GM12891 (cell line): Measurements from ENCODE around the gene MUC13.
"Not testable (repeated sequence)": the region's sequence is repeated elsewhere in the genome, so short reads cannot be mapped to it uniquely, and the experiment has no call there.

Experiments
- DNase-seq: peaks from one replicate; pipeline ENCODE4 v3.0.0; 2011; ENCODE audit warnings: low spot score; ENCODE audit not compliant: insufficient read length
- FAIRE-seq: peaks from 2 replicates; lab custom pipeline; 2011; peaks lifted over from hg19 to GRCh38; lab: Jason Lieb, UNC
- PAX5 ChIP-seq: IDR thresholded peaks from 2 replicates; pipeline ENCODE4 v1.6.1; 2011; ENCODE audit warnings: low read length, moderate library complexity, mild to moderate bottlenecking; ENCODE audit not compliant: insufficient read depth, severe bottlenecking
- POLR2A ChIP-seq: IDR thresholded peaks from 2 replicates; pipeline ENCODE4 v1.6.1; 2011; ENCODE audit warnings: low read depth, low read length, control low read depth
- POLR2AphosphoS5 ChIP-seq: IDR thresholded peaks from 2 replicates; pipeline ENCODE4 v1.6.1; 2011; ENCODE audit warnings: low read depth, low read length, control low read depth
- POU2F2 ChIP-seq: IDR thresholded peaks from 2 replicates; pipeline ENCODE4 v1.6.1; 2011; ENCODE audit warnings: low read depth, mild to moderate bottlenecking, control low read depth, low read length, moderate library complexity
- SPI1 ChIP-seq: IDR thresholded peaks from 2 replicates; pipeline ENCODE4 v1.6.1; 2011; ENCODE audit warnings: low read depth, low read length, control low read depth
- TAF1 ChIP-seq: IDR thresholded peaks from 2 replicates; pipeline ENCODE4 v1.6.1; 2011; ENCODE audit warnings: low read depth, low read length, control low read depth

Gene MUC13

DNA sequence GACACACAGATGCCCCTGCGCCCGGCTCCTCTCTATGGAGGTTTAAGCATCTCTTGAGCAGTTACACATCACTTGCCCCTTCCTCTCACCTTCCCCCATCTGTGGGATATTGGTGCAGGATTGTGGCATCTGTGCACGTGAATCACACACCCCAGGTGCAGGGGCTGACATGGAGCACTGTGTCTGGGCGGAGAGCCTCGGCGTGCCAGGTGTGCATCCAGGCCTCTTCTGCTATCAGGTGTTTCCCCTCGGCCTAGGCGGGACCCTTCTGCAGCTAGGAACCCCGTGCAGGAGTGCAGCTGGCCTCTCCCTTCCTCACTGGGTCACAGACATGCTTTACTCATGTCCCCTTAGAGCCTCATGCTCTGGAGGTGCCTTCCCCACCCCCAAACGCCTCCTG lies 33.4 kb upstream of the MUC13 start:
- TF ChIP-seq POU2F2 (no peak), POLR2AphosphoS5 (no peak), SPI1 (no peak)
- FAIRE-seq (no peak), DNase-seq (no peak)

DNA sequence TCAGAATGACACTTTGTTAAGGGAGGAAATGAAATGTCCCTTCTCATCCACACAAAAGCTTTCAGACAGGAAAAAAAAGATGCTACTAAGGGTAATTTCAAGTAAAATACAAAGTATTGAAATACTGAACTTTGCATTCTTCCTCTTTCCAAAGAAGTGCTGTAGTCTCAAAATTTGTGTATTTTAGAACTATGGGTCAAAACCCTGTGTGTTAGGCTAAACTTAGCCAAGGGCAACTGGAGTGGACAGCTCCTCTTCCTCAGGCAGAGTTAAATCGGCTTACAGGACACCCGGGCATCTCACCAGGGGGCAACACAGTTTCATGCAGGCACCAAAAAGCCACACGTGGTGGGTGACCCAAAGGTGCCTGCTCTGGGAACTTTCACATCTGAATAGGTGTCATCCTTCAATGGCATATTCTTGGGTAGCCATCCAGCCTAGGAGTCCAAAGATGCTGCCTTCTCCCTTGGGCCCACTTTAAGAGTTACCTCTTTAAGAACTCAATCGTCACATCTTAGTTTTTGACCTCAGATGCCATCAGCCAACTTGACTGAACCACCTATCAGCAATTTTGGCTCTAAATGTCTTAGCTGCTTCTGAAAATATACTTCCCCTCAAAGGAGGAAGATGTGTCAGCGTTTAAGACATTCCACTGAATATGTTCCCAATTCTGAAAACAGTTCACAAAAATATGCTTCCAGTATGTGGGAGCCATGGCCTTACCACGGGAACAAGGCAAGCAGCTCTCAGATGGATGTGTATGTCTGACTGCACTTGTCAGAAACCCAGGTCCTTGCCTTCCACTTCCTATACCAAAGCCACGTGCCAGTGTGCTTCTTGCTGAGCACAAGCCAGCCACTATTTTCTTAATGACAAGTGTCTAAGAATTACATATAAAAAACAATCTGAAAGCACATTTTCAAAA lies 32.2 kb upstream of the MUC13 start:
- FAIRE-seq: no peak

DNA sequence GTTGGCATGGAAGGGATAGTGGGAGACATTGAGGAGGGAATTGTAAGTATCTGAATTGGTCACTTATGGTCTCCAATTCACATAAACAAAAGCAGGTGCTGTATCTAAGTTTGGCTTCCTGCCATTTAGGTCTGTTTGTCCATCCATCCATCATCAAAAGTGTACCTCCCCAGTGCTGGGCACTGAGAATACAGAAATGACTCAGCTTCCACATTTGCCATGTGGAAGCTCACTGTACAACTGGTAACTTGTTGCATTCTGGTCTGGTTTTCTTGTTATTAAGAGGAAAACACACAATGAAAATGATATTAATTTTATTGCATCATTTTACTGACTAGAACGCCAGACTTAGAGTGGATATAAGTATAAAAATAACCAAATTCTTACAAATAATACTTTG lies 30.9 kb upstream of the MUC13 start:
- FAIRE-seq (peak; percentile 43), DNase-seq (no peak)
- no peak for TF ChIP-seq POLR2A
- TF ChIP-seq TAF1: no peak
- TF ChIP-seq POU2F2: no peak
- TF ChIP-seq POLR2AphosphoS5: no peak
- TF ChIP-seq SPI1: no peak
- no peak for TF ChIP-seq PAX5

More for the DNA sequence above, 32.2 kb upstream of the MUC13 start:
- DNase-seq: no peak
- no peak for TF ChIP-seq POU2F2
- TF ChIP-seq SPI1: no peak
- TF ChIP-seq PAX5: no peak
- TF ChIP-seq POLR2A: no peak
- TF ChIP-seq POLR2AphosphoS5: no peak
- no peak for TF ChIP-seq TAF1

DNA sequence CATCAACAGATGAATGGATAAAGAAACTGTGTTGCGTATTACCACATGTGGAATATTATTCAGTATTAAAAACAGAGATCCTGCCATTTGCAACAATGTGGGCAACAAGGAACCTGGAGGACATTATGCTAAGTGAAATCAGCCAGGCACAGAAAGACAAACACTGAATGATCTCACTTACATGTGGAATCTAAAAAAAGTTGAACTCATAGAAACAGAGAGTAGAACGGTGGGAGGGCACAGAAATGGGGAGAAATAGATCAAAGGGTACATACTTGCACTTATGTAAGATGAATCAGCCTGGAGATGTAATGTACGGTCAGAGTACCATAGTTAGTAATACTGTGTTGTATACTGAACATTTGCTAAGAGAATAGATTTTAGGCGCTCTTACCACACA lies 29.8 kb upstream of the MUC13 start:
- no peak for DNase-seq
- no peak for TF ChIP-seq POLR2A
- TF ChIP-seq POLR2AphosphoS5: no peak
- TF ChIP-seq POU2F2: no peak
- no peak for TF ChIP-seq SPI1
- no peak for TF ChIP-seq PAX5
- TF ChIP-seq TAF1: no peak
- no peak for FAIRE-seq

DNA sequence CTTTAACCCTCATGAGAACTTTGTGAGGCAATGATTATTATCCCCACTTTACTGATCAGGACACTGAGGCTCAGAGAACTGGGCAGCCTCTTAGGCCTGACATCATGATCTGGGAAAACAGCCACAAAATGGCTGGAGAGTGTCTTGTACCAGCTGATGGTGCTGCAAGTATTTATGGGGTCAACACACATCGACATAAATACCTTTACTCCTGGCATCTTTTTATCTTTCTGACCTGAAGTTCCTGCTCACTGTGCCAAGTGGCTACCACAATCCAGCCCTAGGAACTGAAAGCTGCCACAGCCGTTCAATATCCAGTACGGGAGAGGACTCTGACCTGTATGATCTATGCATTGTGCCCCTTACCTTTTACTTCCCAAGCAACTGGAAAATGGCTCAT lies 29.2 kb upstream of the MUC13 start:
- DNase-seq: no peak
- TF ChIP-seq SPI1 (no peak), TAF1 (no peak), POLR2A (no peak), PAX5 (no peak), POU2F2 (no peak), POLR2AphosphoS5 (no peak)
- no peak for FAIRE-seq

DNA sequence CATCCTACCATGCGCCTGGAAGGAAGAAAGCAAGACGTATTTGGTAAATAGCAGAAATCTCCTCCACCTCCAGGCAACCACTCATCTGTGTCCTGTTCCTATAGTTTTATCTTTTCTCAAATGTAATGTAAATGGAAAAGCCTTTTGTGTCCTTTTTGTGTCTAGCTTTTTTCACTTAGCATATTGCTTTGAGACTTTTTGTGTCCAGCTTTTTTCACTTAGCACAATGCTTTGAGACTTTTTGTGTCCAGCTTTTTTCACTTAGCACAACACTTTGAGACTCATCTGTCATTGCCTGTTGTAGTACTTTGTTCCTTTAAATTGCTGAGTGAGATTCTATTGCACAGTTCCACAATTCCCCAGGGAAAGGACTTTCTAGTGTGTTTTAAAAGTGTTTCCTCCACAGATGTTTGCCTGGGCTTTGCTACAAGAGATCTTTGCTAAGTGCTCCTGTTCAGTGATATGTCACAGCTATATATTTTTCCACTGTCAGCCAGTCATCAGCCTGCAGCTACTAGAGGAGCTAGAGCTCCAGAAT lies 27.9 kb upstream of the MUC13 start:
- FAIRE-seq (no peak), DNase-seq (no peak)
- TF ChIP-seq SPI1 (no peak), POLR2A (no peak), POU2F2 (no peak), TAF1 (no peak), PAX5 (no peak), POLR2AphosphoS5 (no peak)

DNA sequence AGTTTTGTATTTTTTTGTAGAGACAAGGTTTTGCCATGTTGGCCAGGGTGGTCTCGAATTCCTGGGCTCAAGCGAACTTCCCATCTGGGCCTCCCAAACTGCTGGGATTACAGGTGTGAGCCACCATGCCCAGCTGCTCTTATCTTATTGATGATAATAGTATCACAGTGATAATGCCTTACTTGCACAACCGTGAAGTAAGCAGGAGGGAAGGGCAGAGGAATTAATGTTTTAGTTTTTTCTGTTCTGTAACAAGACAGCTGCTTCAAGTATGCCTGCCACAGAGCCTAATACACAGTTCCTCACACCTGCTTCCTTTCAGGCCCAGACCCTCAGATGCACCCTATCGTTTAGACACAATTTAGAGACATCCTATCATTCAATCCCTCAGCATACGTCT lies 26.1 kb upstream of the MUC13 start:
- FAIRE-seq (no peak), DNase-seq (no peak)
- no peak for TF ChIP-seq POLR2A
- no peak for TF ChIP-seq TAF1
- TF ChIP-seq SPI1: no peak
- no peak for TF ChIP-seq POLR2AphosphoS5
- TF ChIP-seq POU2F2: no peak
- no peak for TF ChIP-seq PAX5

DNA sequence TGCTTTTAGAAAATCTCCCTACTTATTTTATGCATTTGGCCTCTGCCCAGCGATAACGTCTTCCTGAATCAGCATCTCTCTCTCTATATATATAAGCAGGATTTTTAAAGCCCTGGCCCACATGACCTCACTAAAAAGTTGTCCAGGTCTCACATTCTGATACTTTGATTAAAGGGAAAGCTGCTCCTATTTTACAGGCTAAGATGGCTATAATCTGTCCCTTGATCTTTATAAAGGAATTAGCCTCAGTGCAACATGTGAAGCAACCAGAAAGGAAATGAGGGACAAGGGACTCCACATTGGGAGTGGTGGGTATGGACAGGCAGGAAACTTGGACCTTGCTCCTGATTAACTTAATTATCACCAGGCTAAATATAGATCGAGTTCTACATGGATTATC lies 25.6 kb upstream of the MUC13 start:
- FAIRE-seq (no peak), DNase-seq (no peak)
- TF ChIP-seq TAF1 (no peak), PAX5 (no peak), POLR2AphosphoS5 (no peak), POU2F2 (no peak), SPI1 (no peak), POLR2A (no peak)

DNA sequence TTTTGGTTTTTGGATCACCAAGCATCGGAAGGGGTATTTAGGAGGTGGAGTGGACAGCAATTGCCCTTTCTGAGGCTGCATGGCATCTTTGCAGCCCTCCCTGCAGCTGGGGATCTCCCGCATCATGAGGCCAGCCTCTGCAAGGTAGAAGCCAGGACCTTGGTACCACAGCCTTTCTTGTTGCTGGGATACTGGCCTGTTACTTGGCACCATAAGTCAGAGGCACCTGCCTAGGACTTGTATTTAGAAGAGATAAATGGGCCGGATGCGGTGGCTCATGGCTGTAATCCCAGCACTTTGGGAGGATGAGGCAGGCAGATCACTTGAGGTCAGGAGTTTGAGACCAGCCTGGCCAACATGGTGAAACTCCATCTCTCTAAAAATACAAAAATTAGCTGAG lies 23.4 kb upstream of the MUC13 start:
- DNase-seq, FAIRE-seq: not testable (repeated sequence)

DNA sequence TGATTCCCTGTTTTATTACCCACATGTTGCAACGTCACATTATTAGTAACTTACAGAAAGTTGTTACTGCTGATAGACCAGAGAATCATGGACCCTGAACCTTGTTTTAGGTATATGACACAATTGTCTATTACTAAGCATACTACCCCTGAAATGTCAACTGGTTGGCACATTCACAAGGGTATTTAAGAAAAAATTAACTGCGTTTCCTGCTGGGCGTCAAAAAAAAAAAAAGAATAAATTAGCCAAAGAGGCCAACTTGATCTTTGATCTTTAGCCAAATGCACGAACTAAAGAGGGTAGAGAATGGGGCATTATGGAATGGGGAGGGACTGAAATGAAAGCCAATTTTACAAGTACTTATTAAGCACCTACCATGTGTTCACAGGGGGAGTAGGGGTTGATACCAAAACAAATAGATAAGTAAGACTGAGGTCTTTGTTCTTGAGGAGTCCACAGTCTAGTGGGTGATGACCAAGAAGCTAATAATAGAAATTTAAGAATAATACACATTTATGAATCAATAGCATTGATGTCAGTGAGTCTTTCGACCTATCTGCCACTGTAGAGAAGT lies 17.8 kb upstream of the MUC13 start:
- TF ChIP-seq TAF1 (no peak), PAX5 (no peak), POLR2AphosphoS5 (no peak), POU2F2 (no peak), SPI1 (no peak), POLR2A (no peak)

More for the DNA sequence above, 17.8 kb upstream of the MUC13 start:
- DNase-seq (no peak), FAIRE-seq (no peak)
